A549 treated with RU486 at 1 μM for 4 hours (cell line): ENCODE data around the gene WDR12. TPM values are rescaled to one million over a fixed set of nuclear protein-coding genes. Genes with fewer than 3 reads are reported as not detected.

Experiments
- total RNA-seq: library from RNA; stranded (reverse); fragments of 200-300 nt; extraction: Qiagen RNA extraction; gene quantifications from 5 replicates; pipeline ENCODE4 v1.2.3, GENCODE V29; 2022; ENCODE audit warnings: low read depth

Gene WDR12
- total RNA-seq = 62.2 to 82.0 TPM (median 74.4 TPM) in 5 replicates

DNA sequence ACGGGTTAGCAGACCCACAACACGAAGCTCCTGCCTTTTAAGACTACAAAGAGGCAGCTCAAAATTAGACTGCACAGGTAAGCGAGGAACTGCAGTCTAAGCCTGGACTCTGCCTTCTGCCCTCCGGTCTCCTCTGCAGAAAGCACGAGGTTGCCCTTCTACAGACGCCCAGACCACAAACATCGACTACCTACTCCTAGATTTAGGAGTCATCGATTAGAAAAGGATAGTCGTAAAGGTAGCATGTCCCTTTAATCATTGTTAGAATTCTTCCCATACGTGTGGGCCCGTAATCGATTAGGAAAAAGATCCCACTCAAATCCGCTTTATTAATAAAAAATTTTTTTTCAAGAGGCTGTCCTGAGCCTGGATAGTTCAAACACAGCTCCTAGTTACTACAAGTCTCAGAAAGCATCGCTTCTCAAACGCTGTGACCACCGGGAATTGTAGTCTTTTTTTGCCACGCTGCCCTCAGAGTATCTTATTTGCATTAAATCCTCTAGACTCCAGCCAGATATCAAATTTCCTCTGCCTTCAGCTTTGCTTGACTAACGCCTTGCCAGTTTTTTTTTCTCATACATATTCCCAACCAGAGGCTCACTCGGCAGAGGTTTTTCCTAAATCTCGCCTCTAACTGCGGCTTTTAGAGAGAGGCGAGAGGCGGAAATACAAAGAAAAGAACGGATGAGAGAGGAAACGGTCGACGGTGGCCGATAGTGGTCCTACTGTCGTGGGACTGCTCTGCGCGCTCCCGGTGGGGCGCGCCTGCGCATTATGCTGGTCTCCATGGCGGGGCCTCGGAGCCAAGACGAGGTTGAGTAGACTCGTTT lies at the start of gene WDR12, which contains the start of gene CARF:
Gene WDR12 (minus strand): TSS at position 162 of the 830 bp plus-strand sequence. CDS start 197 bp downstream, outside the sequence.
Gene CARF (plus strand): TSS at position 764 of the 830 bp plus-strand sequence. CDS start 29,628 bp downstream, outside the sequence.

DNA sequence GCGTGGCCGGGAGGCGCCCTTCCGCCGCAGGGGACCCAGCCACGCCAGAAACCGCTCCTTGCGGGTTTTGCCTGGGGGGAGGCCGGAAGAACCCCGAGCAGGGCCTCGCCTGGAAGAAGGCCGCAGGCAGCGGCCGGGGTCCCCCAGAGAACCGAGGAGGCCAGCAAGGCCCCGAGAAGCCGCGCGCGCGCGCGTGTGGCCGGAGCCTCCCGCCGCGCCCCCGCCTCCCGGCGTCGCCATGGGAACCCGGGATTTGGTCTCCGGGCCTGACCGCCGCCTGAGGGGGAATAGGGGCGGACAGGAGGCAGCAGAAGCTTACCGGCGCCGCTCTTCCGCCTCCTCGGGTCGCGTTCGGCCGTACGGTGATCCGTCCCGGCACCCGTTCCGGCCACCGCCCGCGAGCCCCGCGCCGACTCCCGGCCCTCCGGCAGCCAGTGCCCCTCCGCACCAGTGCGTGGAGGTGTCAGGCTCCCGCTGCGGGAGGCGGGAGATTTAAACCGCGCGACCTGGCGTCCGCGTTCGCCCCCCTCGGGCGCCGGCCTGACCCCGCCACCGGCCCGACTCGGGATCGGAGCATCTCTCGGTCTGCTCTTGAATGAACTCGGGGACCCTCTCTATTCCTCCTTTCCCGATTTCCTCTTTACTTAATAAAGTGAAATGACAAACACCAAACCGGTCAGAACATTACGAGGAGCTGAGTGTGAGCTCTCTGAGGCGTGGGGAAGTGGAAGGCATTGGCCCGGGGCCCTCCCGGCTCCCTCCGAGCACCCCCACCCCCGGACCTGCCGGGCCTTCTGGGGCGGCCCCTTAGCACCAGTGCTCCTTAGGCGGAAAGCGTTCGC lies 40.0 kb downstream of the WDR12 start, which contains the start of gene ICA1L:
Gene ICA1L (minus strand): TSS at position 467 of the 842 bp plus-strand sequence. CDS start 42,757 bp downstream, outside the sequence.

Other genes with a start within 250 kb of the WDR12 start
- 1.4 to 2.3 TPM (median 2.1 TPM) in 5 replicates for gene ICA1L, start 39.9 kb downstream of the WDR12 start, total RNA-seq
- gene CARF, start 602 bp upstream of the WDR12 start, total RNA-seq = 0.88 to 1.4 TPM (median 1.1 TPM) in 5 replicates
- gene NBEAL1, start 103.2 kb upstream of the WDR12 start, total RNA-seq = 3.0 to 6.0 TPM (median 3.9 TPM) in 5 replicates